Fibroblast of skin of back (primary cell): Measurements from ENCODE around the gene NDUFA8.
"Not testable (repeated sequence)": the region's sequence is repeated elsewhere in the genome, so short reads cannot be mapped to it uniquely, and the experiment has no call there.

ENCODE experiments used
- DNase-seq: peaks from one replicate; pipeline ENCODE4 v3.0.0-alpha.2; 2013

Gene NDUFA8

GRCh38 chr9:122120316-122121071, 39.1 kb downstream of the NDUFA8 start:
- no peak for DNase-seq

- DNase-seq = no peak
These were observed 39.9 kb downstream of the NDUFA8 start for GRCh38 chr9:122119721-122120120.

- no peak for DNase-seq
These were observed 40.4 kb downstream of the NDUFA8 start for GRCh38 chr9:122119166-122119521.

- DNase-seq = no peak
These were observed 41.0 kb downstream of the NDUFA8 start for GRCh38 chr9:122118343-122119165.

- DNase-seq = not testable (repeated sequence)
These were observed 42.3 kb downstream of the NDUFA8 start for GRCh38 chr9:122117241-122117640.

GRCh38 chr9:122116448-122117173, 43.0 kb downstream of the NDUFA8 start:
- no peak for DNase-seq

GRCh38 chr9:122116040-122116439, 43.5 kb downstream of the NDUFA8 start:
- DNase-seq = no peak

- DNase-seq = no peak
These were observed 44.2 kb downstream of the NDUFA8 start for GRCh38 chr9:122115176-122116035.

- DNase-seq = no peak
These were observed 46.0 kb downstream of the NDUFA8 start for GRCh38 chr9:122113574-122113973.

- DNase-seq = no peak
These were observed 47.3 kb downstream of the NDUFA8 start for GRCh38 chr9:122112238-122112637.

- no peak for DNase-seq
These were observed 48.0 kb downstream of the NDUFA8 start for GRCh38 chr9:122111413-122112085.

GRCh38 chr9:122110100-122110833, 49.3 kb downstream of the NDUFA8 start:
- no peak for DNase-seq

GRCh38 chr9:122109035-122109813, 50.4 kb downstream of the NDUFA8 start:
- DNase-seq = no peak

GRCh38 chr9:122107291-122107805, 52.2 kb downstream of the NDUFA8 start:
- DNase-seq = no peak

- DNase-seq = no peak
These were observed 53.0 kb downstream of the NDUFA8 start for GRCh38 chr9:122106576-122106975.

- no peak for DNase-seq
These were observed 55.6 kb downstream of the NDUFA8 start for GRCh38 chr9:122103985-122104384.

GRCh38 chr9:122102156-122102555, 57.4 kb downstream of the NDUFA8 start:
- no peak for DNase-seq

- DNase-seq = no peak
These were observed 58.8 kb downstream of the NDUFA8 start for GRCh38 chr9:122100756-122101155.

- peak; percentile 66 for DNase-seq
These were observed 60.2 kb downstream of the NDUFA8 start for GRCh38 chr9:122099271-122099869.
